Measurements from ENCODE around the gene RAB33B. TPM values are rescaled to one million over a fixed set of nuclear protein-coding genes. Genes with fewer than 3 reads are reported as not detected.
A peak's percentile ranks its signal among the peaks of the same experiment; 100 is the strongest.

The RAB33B gene
- total and polyA plus RNA-seq, 9 of the 15 experiments (the other 6 are each of a cell fraction or from before 2014, with no cell fraction given): 1.7 to 3.7 (median 3.0) TPM

DNA sequence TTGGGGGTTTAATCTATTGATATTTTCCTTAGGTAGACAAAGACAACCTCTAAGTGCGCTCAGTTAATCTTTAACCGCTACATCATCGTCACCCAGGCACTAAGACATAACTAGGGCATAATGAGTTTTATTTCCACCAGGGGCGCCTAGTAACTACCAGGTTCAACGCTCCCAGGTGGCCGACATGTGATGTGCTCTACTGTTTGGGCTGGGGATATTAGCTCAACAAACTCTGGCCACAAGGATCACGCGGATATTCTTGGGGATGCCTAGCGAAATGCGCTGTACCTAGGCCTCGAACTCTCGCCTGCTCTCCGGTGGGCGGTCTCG lies 915 bp upstream of the RAB33B start (continued):
- TF ChIP-seq NR2C2 (CRISPR knock-in tag; IDR thresholded peaks at IDR 0.05): peak; percentile 21; the same call in 1 of the 2 replicates
- TF ChIP-seq NR2C2 (tag; IDR thresholded peaks at IDR 0.05): peak; percentile 60; the same call in 1 of the 2 replicates
- peak; percentile 39 for TF ChIP-seq RBM39 (optimal IDR thresholded peaks at IDR 0.05; ENCODE audit: low read depth, low read length)
- TF ChIP-seq SIN3A (IDR thresholded peaks at IDR 0.05; ENCODE audit: borderline replicate concordance in 2 of 2, control insufficient read depth in 1 of 2, low read depth in 2 of 2, low read length in 2 of 2): peak in 1 of 2 experiments; percentile 55; a peak in 2 of 4 replicates
- 0 out of 2 replicates have a peak, but pooled peaks have one; percentile 29 for TF ChIP-seq ELF1 (tag; IDR thresholded peaks at IDR 0.05)
- TF ChIP-seq, protein P1, sequence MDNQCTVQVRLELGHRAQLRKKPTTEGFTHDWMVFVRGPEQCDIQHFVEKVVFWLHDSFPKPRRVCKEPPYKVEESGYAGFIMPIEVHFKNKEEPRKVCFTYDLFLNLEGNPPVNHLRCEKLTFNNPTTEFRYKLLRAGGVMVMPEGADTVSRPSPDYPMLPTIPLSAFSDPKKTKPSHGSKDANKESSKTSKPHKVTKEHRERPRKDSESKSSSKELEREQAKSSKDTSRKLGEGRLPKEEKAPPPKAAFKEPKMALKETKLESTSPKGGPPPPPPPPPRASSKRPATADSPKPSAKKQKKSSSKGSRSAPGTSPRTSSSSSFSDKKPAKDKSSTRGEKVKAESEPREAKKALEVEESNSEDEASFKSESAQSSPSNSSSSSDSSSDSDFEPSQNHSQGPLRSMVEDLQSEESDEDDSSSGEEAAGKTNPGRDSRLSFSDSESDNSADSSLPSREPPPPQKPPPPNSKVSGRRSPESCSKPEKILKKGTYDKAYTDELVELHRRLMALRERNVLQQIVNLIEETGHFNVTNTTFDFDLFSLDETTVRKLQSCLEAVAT (IDR thresholded peaks at IDR 0.05): peak; percentile 63 to 95; a peak in 3 of 4 replicates
- TF ChIP-seq CHD4 (IDR thresholded peaks at IDR 0.05; ENCODE audit: insufficient read depth, insufficient replicate concordance, low read depth, low read length, poor library complexity, severe bottlenecking): no peak
- TF ChIP-seq, protein P2, sequence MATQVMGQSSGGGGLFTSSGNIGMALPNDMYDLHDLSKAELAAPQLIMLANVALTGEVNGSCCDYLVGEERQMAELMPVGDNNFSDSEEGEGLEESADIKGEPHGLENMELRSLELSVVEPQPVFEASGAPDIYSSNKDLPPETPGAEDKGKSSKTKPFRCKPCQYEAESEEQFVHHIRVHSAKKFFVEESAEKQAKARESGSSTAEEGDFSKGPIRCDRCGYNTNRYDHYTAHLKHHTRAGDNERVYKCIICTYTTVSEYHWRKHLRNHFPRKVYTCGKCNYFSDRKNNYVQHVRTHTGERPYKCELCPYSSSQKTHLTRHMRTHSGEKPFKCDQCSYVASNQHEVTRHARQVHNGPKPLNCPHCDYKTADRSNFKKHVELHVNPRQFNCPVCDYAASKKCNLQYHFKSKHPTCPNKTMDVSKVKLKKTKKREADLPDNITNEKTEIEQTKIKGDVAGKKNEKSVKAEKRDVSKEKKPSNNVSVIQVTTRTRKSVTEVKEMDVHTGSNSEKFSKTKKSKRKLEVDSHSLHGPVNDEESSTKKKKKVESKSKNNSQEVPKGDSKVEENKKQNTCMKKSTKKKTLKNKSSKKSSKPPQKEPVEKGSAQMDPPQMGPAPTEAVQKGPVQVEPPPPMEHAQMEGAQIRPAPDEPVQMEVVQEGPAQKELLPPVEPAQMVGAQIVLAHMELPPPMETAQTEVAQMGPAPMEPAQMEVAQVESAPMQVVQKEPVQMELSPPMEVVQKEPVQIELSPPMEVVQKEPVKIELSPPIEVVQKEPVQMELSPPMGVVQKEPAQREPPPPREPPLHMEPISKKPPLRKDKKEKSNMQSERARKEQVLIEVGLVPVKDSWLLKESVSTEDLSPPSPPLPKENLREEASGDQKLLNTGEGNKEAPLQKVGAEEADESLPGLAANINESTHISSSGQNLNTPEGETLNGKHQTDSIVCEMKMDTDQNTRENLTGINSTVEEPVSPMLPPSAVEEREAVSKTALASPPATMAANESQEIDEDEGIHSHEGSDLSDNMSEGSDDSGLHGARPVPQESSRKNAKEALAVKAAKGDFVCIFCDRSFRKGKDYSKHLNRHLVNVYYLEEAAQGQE (IDR thresholded peaks at IDR 0.05; ENCODE audit: borderline replicate concordance): peak; percentile 43; the same call in 1 of the 2 replicates
- TF ChIP-seq, protein P2 (CRISPR knock-in tag; IDR thresholded peaks at IDR 0.05; ENCODE audit: low read depth): no peak
- TF ChIP-seq FOXA3 (CRISPR knock-in tag; conservative IDR thresholded peaks at IDR 0.05 in 1 of 2, IDR thresholded peaks at IDR 0.05 in 1 of 2): peak in 1 of 2 experiments; percentile 46; a peak in 1 of 4 replicates
- peak; percentile 79 for TF ChIP-seq CHD1 (IDR thresholded peaks at IDR 0.05; ENCODE audit: low read length)
- TF ChIP-seq, protein P3, sequence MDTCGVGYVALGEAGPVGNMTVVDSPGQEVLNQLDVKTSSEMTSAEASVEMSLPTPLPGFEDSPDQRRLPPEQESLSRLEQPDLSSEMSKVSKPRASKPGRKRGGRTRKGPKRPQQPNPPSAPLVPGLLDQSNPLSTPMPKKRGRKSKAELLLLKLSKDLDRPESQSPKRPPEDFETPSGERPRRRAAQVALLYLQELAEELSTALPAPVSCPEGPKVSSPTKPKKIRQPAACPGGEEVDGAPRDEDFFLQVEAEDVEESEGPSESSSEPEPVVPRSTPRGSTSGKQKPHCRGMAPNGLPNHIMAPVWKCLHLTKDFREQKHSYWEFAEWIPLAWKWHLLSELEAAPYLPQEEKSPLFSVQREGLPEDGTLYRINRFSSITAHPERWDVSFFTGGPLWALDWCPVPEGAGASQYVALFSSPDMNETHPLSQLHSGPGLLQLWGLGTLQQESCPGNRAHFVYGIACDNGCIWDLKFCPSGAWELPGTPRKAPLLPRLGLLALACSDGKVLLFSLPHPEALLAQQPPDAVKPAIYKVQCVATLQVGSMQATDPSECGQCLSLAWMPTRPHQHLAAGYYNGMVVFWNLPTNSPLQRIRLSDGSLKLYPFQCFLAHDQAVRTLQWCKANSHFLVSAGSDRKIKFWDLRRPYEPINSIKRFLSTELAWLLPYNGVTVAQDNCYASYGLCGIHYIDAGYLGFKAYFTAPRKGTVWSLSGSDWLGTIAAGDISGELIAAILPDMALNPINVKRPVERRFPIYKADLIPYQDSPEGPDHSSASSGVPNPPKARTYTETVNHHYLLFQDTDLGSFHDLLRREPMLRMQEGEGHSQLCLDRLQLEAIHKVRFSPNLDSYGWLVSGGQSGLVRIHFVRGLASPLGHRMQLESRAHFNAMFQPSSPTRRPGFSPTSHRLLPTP (IDR thresholded peaks at IDR 0.05; ENCODE audit: borderline replicate concordance, extremely low read depth, insufficient read length): peak; percentile 72
- TF ChIP-seq MYC (IDR thresholded peaks at IDR 0.05; ENCODE audit: low read depth, low read length): peak; percentile 84
- TF ChIP-seq MYC (CRISPR knock-in tag; IDR thresholded peaks at IDR 0.05; ENCODE audit: borderline replicate concordance, low read depth): no peak; the same call in 1 of the 2 replicates

Measured in K562 (cell line).